ENCODE measurements around the gene COLGALT1.

COLGALT1 gene

GRCh38 chr19:17532116-17532515 lies 23.3 kb upstream of the COLGALT1 start:
- no peaks in the 10 kb centered on the region for H3K27me3 ChIP-seq (ENCODE audit: insufficient read depth, poor library complexity, severe bottlenecking)
- DNase-seq (ENCODE audit: low read depth in 1 of 2, low spot score in 1 of 2): no peak
- no peak overlapping the region for H3K27ac ChIP-seq (replicated peaks)
- H3K4me3 ChIP-seq (replicated peaks; ENCODE audit: insufficient read depth, low read length): no peak overlapping the region
- TF ChIP-seq REST (IDR thresholded peaks at IDR 0.05; ENCODE audit: insufficient replicate concordance, low read depth): no peak
- TF ChIP-seq POLR2AphosphoS5 (IDR thresholded peaks at IDR 0.05; ENCODE audit: low read depth): no peak
- TF ChIP-seq GABPA (IDR thresholded peaks at IDR 0.05; ENCODE audit: low read depth): no peak
- TF ChIP-seq SPI1 (IDR thresholded peaks at IDR 0.05; ENCODE audit: borderline replicate concordance, low read depth): no peak
- TF ChIP-seq, protein P1, sequence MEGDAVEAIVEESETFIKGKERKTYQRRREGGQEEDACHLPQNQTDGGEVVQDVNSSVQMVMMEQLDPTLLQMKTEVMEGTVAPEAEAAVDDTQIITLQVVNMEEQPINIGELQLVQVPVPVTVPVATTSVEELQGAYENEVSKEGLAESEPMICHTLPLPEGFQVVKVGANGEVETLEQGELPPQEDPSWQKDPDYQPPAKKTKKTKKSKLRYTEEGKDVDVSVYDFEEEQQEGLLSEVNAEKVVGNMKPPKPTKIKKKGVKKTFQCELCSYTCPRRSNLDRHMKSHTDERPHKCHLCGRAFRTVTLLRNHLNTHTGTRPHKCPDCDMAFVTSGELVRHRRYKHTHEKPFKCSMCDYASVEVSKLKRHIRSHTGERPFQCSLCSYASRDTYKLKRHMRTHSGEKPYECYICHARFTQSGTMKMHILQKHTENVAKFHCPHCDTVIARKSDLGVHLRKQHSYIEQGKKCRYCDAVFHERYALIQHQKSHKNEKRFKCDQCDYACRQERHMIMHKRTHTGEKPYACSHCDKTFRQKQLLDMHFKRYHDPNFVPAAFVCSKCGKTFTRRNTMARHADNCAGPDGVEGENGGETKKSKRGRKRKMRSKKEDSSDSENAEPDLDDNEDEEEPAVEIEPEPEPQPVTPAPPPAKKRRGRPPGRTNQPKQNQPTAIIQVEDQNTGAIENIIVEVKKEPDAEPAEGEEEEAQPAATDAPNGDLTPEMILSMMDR (IDR thresholded peaks at IDR 0.05; ENCODE audit: insufficient read depth, low read length): no peak

- H3K27ac ChIP-seq (replicated peaks): no peak overlapping the region
- no peaks in the 10 kb centered on the region for H3K27me3 ChIP-seq (ENCODE audit: insufficient read depth, poor library complexity, severe bottlenecking)
- TF ChIP-seq GABPA (IDR thresholded peaks at IDR 0.05; ENCODE audit: low read depth) (no peak), POLR2AphosphoS5 (IDR thresholded peaks at IDR 0.05; ENCODE audit: low read depth) (no peak), SPI1 (IDR thresholded peaks at IDR 0.05; ENCODE audit: borderline replicate concordance, low read depth) (no peak), REST (IDR thresholded peaks at IDR 0.05; ENCODE audit: insufficient replicate concordance, low read depth) (no peak)
- TF ChIP-seq, protein P1 (IDR thresholded peaks at IDR 0.05; ENCODE audit: insufficient read depth, low read length): no peak
- no peak for DNase-seq (ENCODE audit: low read depth in 1 of 2, low spot score in 1 of 2)
- H3K4me3 ChIP-seq (replicated peaks; ENCODE audit: insufficient read depth, low read length): no peak overlapping the region
Observed at GRCh38 chr19:17532557-17532956, 22.9 kb upstream of the COLGALT1 start.

DNA sequence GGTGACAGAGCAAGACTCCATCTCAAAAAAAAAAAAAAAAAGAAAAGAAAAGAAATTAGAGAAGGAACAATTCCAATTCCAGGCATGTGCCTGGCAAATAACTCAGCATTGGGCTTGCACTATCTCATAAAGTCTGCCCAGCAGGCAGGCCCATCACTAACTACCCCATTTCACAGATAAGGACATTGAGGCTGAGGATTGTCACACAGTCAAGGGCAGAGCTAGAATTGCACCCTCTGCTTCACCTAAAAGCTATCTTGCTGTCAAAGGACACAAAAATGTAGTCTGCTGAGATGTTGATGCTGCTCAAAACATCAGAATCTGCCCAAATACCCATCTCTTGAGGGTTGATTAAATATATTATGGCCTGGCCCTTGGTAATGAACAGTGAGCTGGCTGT lies 20.7 kb upstream of the COLGALT1 start:
- no peak for DNase-seq (ENCODE audit: low read depth in 1 of 2, low spot score in 1 of 2)
- Histone ChIP-seq H3K4me3 (replicated peaks; ENCODE audit: insufficient read depth, low read length) (no peak overlapping the region), H3K27me3 (ENCODE audit: insufficient read depth, poor library complexity, severe bottlenecking) (no peaks in the 10 kb centered on the region), H3K27ac (replicated peaks) (no peak overlapping the region)
- TF ChIP-seq POLR2AphosphoS5 (IDR thresholded peaks at IDR 0.05; ENCODE audit: low read depth): no peak
- no peak for TF ChIP-seq REST (IDR thresholded peaks at IDR 0.05; ENCODE audit: insufficient replicate concordance, low read depth)
- TF ChIP-seq GABPA (IDR thresholded peaks at IDR 0.05; ENCODE audit: low read depth): no peak
- TF ChIP-seq, protein P1 (IDR thresholded peaks at IDR 0.05; ENCODE audit: insufficient read depth, low read length): no peak
- TF ChIP-seq SPI1 (IDR thresholded peaks at IDR 0.05; ENCODE audit: borderline replicate concordance, low read depth): no peak

Measured in HL-60 (cell line).